Adrenal gland (tissue), 12 donors: Measurements from ENCODE around the gene CCNK. TPM values are rescaled to one million over a fixed set of nuclear protein-coding genes. Genes with fewer than 3 reads are reported as not detected.

ENCODE experiments used
- DNase-seq, 7 donors: peaks; one replicate each; pipeline ENCODE4 v3.0.0-alpha.2; 2019 to 2020
- H3K27ac ChIP-seq, 5 donors: fragments of 200-600 bp; sonication (generic) in 4 of 5; 1 replicate in 3 of 5; 2 replicates in 2 of 5; pipeline versions ENCODE4 v1.5.1 to v1.8.0; 2016 to 2020; ENCODE audit warnings: mild to moderate bottlenecking in 1 of 5
- H3K27me3 ChIP-seq: fragments of 200-600 bp; 2 replicates; pipeline ENCODE4 v1.8.0; 2021
- H3K36me3 ChIP-seq, 2 donors: fragments of 200-600 bp; replicated peaks in 1 of 2; 1 replicate in 1 of 2; 2 replicates in 1 of 2; pipeline versions ENCODE4 v1.5.1 to v1.8.0; 2018 to 2022
- H3K4me1 ChIP-seq, 2 donors: fragments of 200-600 bp; replicated peaks in 1 of 2; 1 replicate in 1 of 2; 2 replicates in 1 of 2; pipeline versions ENCODE4 v1.5.1 to v1.8.0; 2018 to 2021
- H3K4me3 ChIP-seq, 4 donors: fragments of 200-600 bp; sonication (generic) in 3 of 4; one replicate each; pipeline ENCODE4 v1.5.1; 2016 to 2018
- H3K9me3 ChIP-seq, 3 donors: fragments of 200-600 bp; sonication (generic) in 1 of 3; replicated peaks in 1 of 3; 1 replicate in 2 of 3; 2 replicates in 1 of 3; pipeline versions ENCODE4 v1.5.1 to v1.8.0; 2016 to 2021
- CTCF ChIP-seq, 6 experiments: fragments of 450-650 bp in 4 of 6; fragments of 200-600 bp in 2 of 6; sonication (generic) in 1 of 6; IDR thresholded peaks; 1 replicate in 5 of 6; 2 replicates in 1 of 6; pipeline versions ENCODE4 v1.5.1 to v1.8.0; 2016 to 2021; ENCODE audit warnings: antibody characterized with exemption in 6 of 6, mild to moderate bottlenecking in 2 of 6, moderate library complexity in 1 of 6
- POLR2A ChIP-seq, 2 donors: fragments of 450-650 bp; IDR thresholded peaks; one replicate each; pipeline ENCODE4 v1.6.1; 2017; ENCODE audit warnings: antibody characterized with exemption in 2 of 2, mild to moderate bottlenecking in 2 of 2, moderate library complexity in 1 of 2
- WGBS, 4 donors: extraction: QIAGEN DNeasy Blood & Tissue Kit in 2 of 4; methylation state at CpG; one replicate each; pipeline versions ENCODE4 v1.1.5 to v1.1.7; 2013 to 2017; 5-methylcytosine and 5-hydroxymethylcytosine counted together
- intact Hi-C, 2 donors: fragments of 100-400 bp; cut with DNase I; formaldehyde crosslinking; loops; one replicate each; pipeline versions ENCODE4 v1.14.1 to v1.15.0; 2022 to 2023
- polyA plus RNA-seq, 3 donors: library from polyadenylated mRNA; stranded (reverse); fragments of 200-250 nt in 2 of 3; fragments of 350-450 nt in 1 of 3; fragmentation: Illumina TruSeq in 1 of 3; extraction: RNeasy Lipid Tissue Mini Kit (QIAGEN cat#74804) in 1 of 3; gene quantifications; one replicate each; pipeline ENCODE4 v1.2.3, GENCODE V29; 2013 to 2014
- total RNA-seq, 9 donors: library from RNA; depleted of rRNA in 4 of 9; stranded (reverse); fragments of >200 nt in 4 of 9; fragments of 120-200 nt in 1 of 9; fragmentation: NEBNext Ultra II Directional in 1 of 9; extraction: Animal tissue kit (Norgen Biotek cat#: 25700) in 1 of 9; gene quantifications; one replicate each; pipeline versions ENCODE4 v1.1.0 to v1.2.4, GENCODE V29; 2013 to 2023
- donor health status: healthy with polysubstance abuse.
- donor health status: Bipolar disorder and iron deficiency.
- donor health status: DM: yes; HTN: yes; CAD: no.
- donor health status: DM: no; HTN: no; CAD: no.
- donor health status: DM: no; HTN: no; CAD: no.
- donor health status: DM: yes; HTN: yes; CAD: no.

CCNK gene
- total and polyA plus RNA-seq, 12 donors = 9.9 to 44.3 (median 20.2) TPM

- 19 to 43% (median 35%) methylated on average over 7 to 9 of the region's 9 CpGs for WGBS, 4 donors
- intact Hi-C loops = no loop called here
- TF ChIP-seq POLR2A (IDR thresholded peaks at IDR 0.05) (peak in 1 of 2 donors; percentile 45), CTCF (IDR thresholded peaks at IDR 0.05) (no peak)
Observed at GRCh38 chr14:99554757-99555531, 73.7 kb downstream of the CCNK start.

GRCh38 chr14:99556134-99556791 lies 75.1 kb downstream of the CCNK start:
- intact Hi-C loops = no loop called here
- Histone ChIP-seq H3K27ac (peak overlapping the region in 1 of 5 donors; percentile 63), H3K4me1 (peaks cover 35 to 51% of the 10 kb centered on the region in 2 donors)

More at GRCh38 chr14:99554757-99555531, 73.7 kb downstream of the CCNK start:
- Histone ChIP-seq H3K36me3 (no peaks in the 10 kb centered on the region), H3K27me3 (no peaks in the 10 kb centered on the region), H3K27ac (peak overlapping the region; percentile 28 to 91 (median 63)), H3K4me3 (no peak overlapping the region), H3K4me1 (peaks cover 35 to 49% of the 10 kb centered on the region in 2 donors), H3K9me3 (no peaks in the 10 kb centered on the region)
- DNase-seq = peak in 6 of 7 donors; percentile 77 to 90 (median 86)

GRCh38 chr14:99559286-99559990 lies 78.2 kb downstream of the CCNK start:
- Histone ChIP-seq H3K27me3 (no peaks in the 10 kb centered on the region), H3K9me3 (no peaks in the 10 kb centered on the region), H3K36me3 (no peaks in the 10 kb centered on the region), H3K27ac (peak overlapping the region in 2 of 5 donors; percentile 70 to 74), H3K4me3 (no peak overlapping the region), H3K4me1 (peaks cover 39 to 53% of the 10 kb centered on the region in 2 donors)
- no peak for DNase-seq
- intact Hi-C loops = no loop called here
- TF ChIP-seq POLR2A (IDR thresholded peaks at IDR 0.05) (no peak), CTCF (IDR thresholded peaks at IDR 0.05) (no peak)
- 74 to 92% (median 88%) methylated on average over 13 to 16 of the region's 16 CpGs for WGBS, 4 donors

More at GRCh38 chr14:99556134-99556791, 75.1 kb downstream of the CCNK start:
- WGBS, 4 donors = 90 to 91% (median 91%) methylated on average over 10 of the region's 10 CpGs
- Histone ChIP-seq H3K36me3 (no peaks in the 10 kb centered on the region), H3K9me3 (no peaks in the 10 kb centered on the region), H3K27me3 (no peaks in the 10 kb centered on the region), H3K4me3 (no peak overlapping the region)
- TF ChIP-seq CTCF (IDR thresholded peaks at IDR 0.05) (no peak), POLR2A (IDR thresholded peaks at IDR 0.05) (no peak)
- DNase-seq = no peak

GRCh38 chr14:99560403-99560802 lies 79.2 kb downstream of the CCNK start:
- peaks cover 39 to 53% of the 10 kb centered on the region in 2 donors for H3K4me1 ChIP-seq

More at GRCh38 chr14:99560403-99560802, 79.2 kb downstream of the CCNK start:
- 78 to 95% (median 90%) methylated on average over 9 to 13 of the region's 13 CpGs for whole genome bisulfite sequencing, 4 donors
- no peaks in the 10 kb centered on the region for H3K36me3 ChIP-seq
- H3K27me3 ChIP-seq = no peaks in the 10 kb centered on the region
- TF ChIP-seq POLR2A (IDR thresholded peaks at IDR 0.05) (no peak), CTCF (IDR thresholded peaks at IDR 0.05) (no peak)
- DNase-seq = no peak
- intact Hi-C loops = loop anchor here in 1 of 2 donors (5.0 kb wide), 1 partner anchor 42 kb away; the partner anchor contains the start of gene CCDC85C
- no peaks in the 10 kb centered on the region for H3K9me3 ChIP-seq
- no peak overlapping the region for H3K4me3 ChIP-seq
- H3K27ac ChIP-seq = peak overlapping the region in 3 of 5 donors; percentile 70 to 74 (median 71)
